ENCODE measurements around the gene CCL25.
A peak's percentile ranks its signal among the peaks of the same experiment; 100 is the strongest.
"Not testable (repeated sequence)": the region's sequence is repeated elsewhere in the genome, so short reads cannot be mapped to it uniquely, and the experiment has no call there.

The CCL25 gene, protein sequence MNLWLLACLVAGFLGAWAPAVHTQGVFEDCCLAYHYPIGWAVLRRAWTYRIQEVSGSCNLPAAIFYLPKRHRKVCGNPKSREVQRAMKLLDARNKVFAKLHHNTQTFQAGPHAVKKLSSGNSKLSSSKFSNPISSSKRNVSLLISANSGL
- 0 to 0.39 (median 0.04) reads per million in 3 experiments for total RNA-seq

DNA sequence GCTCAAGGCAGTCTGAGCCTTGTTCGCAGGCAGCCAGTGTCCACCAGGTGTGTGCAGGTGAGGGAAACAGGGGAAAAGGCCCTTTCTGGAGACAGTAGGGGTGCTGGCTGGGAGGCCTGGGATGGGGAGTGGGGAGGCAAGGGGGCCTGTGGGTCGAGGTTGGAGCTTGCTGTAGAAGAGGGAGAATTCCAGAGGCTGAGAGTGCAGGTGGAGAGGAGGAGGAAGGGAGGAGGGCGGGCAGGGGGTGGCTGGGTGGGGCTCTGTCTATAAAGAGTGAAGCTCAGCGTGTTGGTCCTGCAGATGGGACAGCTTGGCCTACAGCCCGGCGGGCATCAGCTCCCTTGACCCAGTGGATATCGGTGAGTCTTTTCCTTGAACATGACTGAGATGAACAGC is at the start of gene CCL25:
Gene CCL25 (plus strand): TSS at position 297 of the 396 bp plus-strand sequence. CDS start 290 bp downstream, outside the sequence.
- no peak for DNase-seq

DNA sequence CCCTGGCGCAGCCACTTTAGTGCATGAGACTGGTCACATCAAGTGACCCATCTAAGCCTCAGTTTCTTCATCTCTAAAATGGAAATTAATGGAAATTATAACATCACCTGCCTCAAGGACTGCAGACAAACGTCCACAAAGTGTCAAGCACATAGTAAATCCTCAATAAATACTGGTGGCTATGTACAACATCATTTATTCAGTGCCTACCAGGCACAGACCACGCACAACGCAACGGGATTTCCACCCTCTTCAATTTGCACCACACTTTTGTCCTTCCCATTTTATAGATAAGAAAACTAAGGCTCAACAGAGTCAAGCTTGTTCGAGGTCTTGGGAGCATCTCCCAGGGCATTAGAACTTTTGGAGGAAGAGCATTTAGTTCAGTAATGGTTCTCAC is 48.6 kb upstream of the CCL25 start:
- no peak for DNase-seq

DNA sequence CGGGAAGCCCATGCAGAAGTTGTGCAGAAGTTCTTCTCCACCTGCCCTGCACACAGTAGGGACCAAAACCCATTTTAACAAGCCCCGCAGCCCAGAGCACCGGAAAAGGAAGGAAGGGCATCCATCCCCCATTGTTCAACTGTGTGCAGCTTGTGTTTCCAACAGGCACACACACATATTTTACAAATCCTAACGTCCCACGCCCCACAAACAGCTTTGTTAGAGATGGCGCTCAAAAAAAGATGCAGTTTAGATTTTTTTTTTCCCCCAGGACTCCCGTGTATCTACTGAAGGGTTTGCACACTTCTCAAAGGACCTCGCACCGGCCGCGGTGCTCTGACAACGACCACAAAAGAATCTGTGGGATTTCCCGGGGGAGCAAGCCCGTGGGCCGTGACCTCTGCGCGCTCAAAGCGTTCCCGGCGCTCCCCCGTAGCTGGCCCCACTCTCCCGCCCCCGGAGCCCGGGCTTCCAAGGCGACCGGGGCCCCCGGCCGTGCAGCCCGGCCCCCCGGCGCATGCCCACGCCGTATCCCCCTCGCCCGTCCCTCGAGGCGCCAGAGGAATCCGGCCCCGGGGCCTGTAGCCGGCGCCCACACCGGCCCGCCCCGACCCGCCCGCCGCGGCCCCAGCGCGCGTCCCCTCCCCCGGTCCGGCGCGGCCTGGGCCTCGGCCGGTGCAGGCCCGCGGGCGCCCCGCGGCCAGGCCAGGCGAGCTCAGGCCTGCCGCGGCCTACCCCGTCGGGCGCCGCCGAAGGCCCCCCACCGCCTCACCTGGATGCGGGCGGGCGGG is 47.6 kb upstream of the CCL25 start:
- peak; percentile 9 for DNase-seq

DNA sequence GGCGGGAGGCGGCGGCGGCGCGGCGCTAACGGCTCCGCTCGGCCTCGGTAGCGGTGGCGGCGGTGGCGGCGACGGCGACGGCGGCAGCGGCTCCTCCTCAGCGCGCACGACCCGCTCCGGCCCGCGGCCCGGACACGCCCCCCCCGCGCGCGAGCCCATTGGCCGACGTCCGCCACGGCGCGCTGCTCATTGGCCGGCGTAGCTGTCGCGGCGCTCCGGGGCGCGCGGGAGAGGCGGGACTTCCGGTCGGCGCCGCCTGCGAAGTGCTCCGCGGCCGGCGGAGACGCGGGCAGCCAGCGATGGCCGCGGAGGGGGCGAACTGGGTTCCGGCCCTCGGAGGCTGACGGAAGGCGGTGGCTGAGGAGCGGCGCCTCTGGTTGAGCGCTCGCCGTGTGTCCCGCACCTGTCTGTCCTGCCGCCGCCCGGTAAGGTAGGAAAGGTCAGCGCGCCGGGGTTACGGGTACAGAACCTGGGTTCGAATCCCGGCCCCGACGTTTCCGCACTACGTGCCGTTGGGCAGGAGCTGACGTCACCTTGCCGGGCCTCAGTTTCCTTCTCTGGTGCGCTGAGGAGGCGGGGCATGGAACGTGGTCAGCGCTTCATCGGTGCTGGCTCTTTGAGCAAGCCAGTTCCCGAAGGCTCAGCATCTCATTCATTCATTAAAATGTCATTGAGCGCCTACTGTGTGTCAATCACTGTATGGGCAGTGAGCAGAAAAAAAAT is 46.9 kb upstream of the CCL25 start, which contains the start of gene ELAVL1:
Gene ELAVL1 (minus strand): TSS at position 108 of the 723 bp plus-strand sequence. CDS start 13,826 bp downstream, outside the sequence.
- DNase-seq = peak; percentile 86

DNA sequence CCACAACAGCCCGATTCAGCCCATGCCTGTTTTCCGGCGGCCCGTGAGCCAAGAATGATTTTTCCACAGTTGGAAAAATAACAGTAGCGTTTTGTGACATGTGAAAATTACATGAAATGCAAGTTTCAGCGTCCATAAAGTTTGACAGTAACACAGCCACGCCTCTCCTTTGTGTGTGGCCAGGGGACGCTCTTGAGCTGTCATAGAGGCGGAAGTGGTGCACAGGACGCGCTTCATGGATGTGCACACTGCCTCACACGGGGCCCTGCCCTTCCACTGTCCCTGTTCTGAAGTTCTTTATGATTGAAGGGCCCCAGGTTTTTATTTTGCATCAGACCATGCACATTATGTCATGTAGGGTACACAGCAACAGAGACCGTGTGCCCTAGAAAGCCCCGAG is 34.8 kb upstream of the CCL25 start:
- DNase-seq = peak; percentile 31

DNA sequence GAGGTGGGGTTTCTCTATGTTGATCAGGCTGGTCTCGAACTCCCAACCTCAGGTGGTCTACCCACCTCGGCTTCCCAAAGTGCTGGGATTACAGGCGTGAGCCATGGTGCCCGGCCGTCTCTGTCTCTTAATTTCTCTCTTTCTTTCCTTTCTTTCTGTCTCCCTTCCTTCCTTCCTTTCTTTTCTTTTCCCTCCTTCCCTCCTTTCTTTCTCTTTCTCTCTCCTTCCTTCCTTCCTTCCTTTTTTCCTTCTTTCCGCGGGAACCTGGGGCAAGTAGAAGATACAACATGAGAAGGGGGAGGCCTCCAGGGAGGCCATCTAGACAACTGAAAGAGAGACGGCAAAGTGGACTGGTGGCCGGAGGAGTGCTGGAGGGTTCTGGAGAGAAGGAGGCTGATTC is 31.9 kb upstream of the CCL25 start:
- no peak for DNase-seq

DNA sequence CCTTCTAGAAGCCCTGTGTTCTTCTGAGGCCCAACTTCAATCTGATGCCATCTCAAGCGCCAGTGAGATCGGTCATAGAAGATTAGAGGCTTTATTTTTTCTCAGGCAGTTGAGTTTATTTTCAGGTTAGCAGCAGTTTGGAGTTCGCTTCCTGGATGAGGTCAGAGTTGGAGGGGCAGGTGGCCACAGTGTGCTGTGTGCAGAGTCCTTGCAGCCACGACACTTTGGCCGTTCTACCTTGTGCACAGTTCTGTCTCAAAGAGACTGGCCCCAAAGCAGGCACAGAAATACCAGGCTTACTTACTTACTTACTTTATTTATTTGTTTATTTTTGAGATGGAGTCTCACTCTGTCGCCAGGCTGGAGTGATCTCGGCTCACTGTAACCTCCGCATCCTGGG is 31.2 kb upstream of the CCL25 start:
- DNase-seq = no peak

DNA sequence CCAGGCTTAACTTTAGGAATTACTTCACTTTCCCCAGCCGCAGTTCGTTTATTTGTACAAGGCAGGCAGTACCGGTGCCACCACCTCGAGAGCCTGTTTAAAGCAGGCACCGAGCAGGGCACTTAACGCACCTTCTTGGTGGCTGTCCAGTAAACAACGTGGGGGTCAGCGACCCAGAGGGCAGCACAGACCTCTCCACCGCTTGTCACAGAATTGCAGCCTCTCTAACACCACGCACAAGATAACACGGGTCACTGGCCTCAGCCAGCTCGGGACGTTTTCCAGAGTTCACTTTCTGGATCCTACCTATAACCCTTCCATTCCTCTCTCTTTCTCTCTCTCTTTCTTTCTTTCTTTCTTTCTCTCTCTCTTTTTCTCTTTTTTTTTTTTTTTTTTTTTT is 30.3 kb upstream of the CCL25 start:
- DNase-seq = no peak

DNA sequence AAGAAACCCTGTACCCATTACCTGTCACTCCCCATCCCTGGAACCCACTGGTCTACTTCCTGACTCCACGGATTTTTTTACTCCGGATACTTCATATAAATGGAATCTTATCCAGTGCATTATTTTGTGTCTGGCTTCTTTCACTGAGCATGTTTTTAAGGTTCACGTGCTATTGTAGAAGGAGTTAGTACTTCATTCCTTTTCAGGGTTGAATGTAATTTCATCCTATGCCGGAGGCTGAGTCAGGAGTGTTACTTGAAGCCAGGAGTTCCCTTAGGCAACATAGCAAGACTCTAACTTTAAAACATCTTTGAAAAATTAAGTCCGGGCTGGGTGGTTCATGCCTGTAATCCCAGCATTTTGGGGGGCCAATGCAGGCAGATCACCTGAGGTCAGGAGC is 29.2 kb upstream of the CCL25 start:
- DNase-seq = no peak

DNA sequence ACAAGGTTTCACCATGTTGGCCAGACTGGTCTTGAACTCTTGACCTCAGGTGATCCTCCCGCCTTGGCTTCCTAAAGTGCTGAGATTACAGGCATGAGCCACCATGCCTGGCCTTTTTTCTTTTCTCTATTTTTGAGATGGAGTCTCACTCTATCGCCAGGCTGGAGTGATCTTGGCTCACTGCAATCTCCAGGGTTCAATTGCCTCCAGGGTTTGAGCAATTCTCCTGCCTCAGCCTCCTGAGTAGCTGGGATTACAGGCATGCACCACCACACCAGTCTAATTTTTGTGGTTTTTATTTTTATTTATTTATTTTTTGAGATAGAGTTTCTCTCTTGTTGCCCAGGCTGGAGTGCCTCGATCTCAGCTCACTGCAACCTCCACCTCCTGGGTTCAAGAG is 28.3 kb upstream of the CCL25 start:
- DNase-seq = not testable (repeated sequence)

DNA sequence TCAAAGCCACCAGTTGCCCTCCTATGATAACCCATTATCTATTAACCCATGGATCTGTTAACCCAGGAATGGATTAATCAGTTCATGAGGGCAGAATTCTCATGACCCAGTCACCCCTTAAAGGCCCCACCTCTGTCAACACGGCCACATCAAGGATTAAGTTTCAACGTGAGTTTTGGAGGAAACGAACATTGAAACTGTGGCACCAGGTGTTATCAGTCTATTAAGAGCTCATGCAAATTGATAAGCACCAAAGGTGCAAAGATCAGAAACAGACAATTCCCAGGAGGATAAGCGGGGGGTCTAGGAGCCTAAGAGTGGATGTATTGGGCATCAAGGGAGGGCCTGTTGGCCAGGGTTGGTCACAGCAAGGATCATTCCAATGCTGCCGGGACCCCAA is 27.2 kb upstream of the CCL25 start:
- DNase-seq = no peak

DNA sequence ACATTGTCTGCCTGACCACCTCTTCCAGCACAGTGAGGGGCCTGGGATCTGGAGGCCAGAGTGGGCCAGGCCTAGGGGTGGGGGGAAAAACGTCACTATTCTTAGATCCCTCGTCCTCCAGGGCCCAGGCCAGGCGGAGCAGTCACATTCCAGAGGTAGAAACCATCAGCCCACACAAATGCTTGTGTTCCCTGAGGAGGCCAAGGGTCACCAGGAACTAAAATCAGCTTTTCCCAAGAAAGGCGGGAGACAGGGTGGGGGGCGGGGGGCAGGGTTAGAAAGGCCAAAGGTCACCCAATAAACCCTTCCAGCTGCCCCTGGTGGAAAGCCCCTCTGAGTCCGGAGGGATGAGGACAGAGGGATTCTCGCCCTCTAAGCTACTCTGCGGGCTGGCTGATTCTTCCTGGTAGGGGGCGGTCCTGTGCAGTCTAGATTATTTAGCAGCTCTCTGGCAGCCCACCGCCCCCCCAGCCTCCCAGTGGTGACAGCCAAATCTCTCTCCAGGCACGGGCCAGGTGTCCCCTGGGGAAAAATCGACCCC is 23.5 kb upstream of the CCL25 start:
- no peak for DNase-seq

DNA sequence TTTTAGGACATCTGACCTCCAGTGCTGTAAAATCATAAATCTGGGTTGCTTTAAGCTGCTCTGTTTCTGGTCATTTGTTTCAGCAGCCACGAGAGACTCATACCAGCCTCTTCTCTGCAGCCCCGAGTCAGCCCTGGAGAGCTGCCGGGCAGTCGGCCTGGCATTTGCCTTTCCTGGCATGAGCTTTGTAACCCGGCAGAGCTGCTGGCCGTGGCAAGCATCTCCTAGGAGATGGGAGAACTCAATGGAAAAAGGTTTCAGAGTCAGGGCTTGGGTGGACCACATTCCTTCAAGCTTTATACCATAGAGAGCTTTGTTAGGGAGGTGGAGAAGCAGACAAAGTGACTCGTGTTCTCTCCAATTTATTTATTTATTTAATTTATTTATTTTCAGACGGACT is 21.6 kb upstream of the CCL25 start:
- DNase-seq = no peak

DNA sequence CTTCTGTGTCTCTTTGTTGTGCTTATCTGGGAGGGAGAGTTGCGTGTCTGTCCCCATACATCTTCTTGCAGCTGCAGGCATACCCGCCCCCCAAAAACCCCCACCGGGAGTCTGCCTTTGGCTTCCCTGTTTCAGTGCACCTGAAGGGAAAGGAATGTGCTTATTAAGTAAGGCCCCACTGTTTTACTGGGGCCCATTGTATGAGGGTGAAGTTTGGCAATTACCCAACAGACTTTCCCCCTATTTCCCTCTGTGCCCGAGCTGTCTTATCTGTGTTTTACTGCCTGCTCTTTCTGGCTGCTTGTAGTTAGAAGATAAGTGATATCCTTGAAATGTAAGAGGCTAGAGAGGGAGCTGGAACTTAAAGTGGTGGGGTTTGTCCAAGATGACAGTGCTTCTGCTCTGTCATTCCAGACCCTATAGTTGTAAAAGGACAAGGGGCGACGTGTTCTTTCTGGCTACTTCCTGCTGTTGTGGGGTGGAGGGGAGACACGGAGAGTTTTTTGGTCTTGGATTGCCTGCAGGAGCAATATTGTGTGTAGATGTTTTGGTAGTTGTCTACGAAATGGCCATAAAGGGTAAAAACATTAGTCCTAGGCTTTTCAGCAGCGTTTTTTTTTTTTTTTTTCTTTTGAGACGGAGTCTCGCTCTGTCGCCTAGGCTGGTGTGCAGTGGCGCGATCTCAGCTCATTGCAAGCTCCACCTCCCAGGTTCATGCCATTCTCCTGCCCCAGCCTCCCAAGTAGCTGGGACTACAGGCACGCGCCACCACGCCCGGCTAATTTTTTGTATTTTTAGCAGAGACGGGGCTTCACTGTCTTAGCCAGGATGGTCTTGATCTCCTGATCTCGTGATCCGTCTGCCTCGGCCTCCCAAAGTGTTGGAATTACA is 19.0 kb upstream of the CCL25 start:
- DNase-seq = not testable (repeated sequence)

DNA sequence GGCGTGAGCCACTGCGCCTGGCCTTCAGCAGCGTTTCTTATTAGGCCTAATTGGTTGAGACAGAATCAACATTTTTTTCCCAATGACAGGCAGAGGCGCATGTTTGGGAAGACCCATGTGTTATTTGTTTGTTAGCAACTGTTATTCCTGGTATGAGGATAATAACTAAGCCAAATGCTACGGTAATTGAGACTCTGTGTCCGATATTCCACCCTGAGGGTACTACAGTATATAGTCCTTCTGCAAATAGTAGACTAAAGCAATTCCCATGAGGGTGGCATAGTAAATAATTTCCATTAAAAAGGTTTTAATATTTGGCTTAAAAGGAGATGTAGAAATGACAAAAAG is 18.4 kb upstream of the CCL25 start:
- DNase-seq = no peak

DNA sequence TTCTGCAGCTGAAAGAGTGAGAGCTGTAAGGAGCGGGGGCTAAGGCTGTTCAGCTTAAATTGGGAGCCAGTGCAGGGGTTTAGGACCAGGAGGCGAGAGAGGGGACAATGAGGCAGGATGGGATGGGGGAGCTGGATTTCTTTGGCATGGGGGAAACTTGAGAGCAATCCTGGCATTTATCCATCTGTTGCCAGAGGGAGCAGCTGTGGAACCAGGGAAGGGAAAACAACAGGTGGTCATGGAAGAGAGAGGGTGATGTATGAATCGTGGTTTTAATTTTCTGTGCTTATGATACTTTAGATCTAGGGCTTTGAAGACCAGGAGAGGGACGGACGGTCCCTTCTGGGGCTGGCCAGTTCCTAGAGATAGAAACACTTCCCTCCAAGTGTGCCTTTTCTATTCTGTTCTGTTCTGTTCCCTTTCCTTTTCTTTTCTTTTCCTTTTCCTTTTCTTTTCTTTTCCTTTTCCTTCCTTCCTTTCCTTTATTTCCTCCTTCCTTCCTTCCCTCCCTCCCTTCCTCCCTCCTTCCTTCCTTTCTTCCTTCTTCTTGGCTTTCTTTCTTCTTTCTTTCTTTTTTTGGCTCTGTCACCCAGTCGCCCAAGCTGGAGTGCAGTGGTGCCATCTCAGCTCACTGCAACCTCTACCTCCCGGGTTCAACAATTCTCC is 16.0 kb upstream of the CCL25 start:
- no peak for DNase-seq

DNA sequence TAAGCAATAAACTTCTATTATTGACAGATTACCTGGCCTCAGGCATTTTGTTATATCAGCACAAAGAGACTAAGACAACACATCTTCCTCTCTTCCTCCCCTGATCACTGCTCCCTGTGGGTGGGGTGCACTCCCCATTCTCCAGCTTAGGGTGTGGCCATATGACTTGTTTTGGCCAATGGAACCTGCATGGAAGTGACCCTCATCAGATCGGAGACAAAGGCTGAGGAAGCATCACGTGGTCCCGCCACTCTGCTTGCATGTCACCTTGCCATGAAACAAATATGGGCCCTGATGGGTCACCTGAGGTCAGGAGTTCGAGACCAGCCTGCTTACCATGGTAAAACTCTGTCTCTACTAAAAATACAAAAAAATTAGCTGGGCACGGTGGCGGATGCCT is 13.7 kb upstream of the CCL25 start:
- no peak for DNase-seq

DNA sequence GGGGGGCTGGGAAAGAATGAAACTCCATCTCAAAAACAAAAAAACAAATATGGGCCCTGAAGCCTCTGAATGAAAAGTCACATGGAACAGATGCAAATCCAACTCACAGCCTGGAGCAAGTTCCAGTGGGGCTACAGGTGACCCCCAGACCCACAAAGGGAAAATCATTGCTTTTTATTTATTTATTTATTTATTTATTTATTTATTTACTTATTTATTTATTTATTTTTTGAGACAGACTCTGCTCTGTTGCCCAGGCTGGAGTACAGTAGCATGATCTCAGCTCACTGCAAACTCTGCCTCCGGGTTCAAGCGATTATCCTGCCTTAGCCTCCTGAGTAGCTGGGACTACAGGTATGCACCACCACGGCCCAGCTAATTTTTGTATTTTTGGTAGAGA is 13.3 kb upstream of the CCL25 start:
- no peak for DNase-seq

DNA sequence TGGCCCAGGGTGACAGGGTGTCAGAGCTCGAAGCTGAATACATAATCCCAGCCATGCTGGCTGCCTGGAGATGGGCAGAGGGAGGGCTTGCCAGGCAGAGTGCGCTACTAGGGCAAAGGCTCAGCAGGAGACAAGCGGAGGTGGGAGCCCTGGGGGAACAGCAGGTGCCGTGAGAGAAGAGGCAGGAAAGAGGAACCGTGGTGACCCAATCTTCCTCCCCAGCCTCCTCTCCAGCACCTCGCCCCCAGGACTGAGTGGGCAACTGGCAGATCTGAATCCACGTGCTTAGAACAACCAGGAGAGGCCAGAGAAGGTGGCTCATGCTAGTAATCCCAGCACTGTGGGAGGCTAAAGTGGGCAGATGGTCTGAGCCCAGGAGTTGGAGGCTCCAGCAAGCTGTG is 11.0 kb upstream of the CCL25 start:
- no peak for DNase-seq

DNA sequence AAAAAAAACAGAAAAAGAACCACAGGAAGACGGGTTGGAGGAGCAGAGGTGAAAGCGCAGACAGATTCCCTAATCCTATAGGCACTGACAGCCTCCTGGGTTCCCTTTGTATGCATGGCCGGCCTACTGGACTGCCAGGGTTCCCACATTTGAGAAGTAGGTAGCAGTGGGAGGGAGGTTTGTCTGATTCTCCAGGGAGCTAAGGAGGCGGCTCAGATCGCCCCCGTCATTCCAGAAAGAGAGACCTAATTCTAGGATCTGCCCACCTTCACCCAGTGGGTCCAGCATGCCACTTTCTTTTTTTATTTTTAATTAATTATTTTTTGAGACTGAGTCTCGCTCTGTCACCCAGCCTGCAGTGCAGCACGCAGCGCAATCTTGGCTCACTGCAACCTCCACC is 9.7 kb upstream of the CCL25 start:
- DNase-seq = no peak

DNA sequence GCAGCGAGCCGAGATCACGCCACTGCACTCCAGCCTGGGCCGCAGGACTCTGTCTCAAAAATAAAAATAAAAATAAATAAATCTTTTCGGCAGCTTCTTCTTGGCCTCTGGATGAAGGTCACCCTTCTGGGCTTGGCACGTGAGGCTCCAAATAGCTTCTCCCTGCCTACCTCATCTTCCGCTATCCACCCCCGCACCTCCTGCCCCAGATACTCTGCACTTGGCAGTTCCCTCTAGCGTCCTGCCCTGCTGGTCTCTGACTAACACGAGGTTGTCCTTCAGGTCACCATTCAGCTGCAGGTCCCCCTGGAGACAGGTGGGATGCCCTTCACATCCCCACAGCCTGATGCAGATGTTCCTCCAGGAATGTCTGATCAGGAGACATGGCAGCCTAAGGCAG is 8.5 kb upstream of the CCL25 start:
- DNase-seq = no peak

All from central memory CD4-positive, alpha-beta T cell (primary cell).